ENCODE data around the gene VWF.
"Not testable (repeated sequence)": the region's sequence is repeated elsewhere in the genome, so short reads cannot be mapped to it uniquely, and the experiment has no call there.

Gene VWF

GRCh38 chr12:6141731-6142367 is 17.4 kb upstream of the VWF start:
- H3K9ac ChIP-seq (ENCODE audit: low read length); H3K9me3 ChIP-seq (ENCODE audit: control insufficient read depth, low read length); H3K4me3 ChIP-seq (ENCODE audit: low read length); H3K27me3 ChIP-seq (ENCODE audit: control insufficient read depth, insufficient read depth, low read length); H3K36me3 ChIP-seq (ENCODE audit: control insufficient read depth, insufficient read depth, low read length): not testable (repeated sequence)
- peaks cover 11% of the 10 kb centered on the region for H3K4me1 ChIP-seq (ENCODE audit: control insufficient read depth, insufficient read depth, low read length)

GRCh38 chr12:6140651-6141447 is 16.4 kb upstream of the VWF start:
- Histone ChIP-seq H3K4me1 (ENCODE audit: control insufficient read depth, insufficient read depth, low read length) (peaks cover 1% of the 10 kb centered on the region), H3K36me3 (ENCODE audit: control insufficient read depth, insufficient read depth, low read length) (no peaks in the 10 kb centered on the region), H3K27me3 (ENCODE audit: control insufficient read depth, insufficient read depth, low read length) (no peaks in the 10 kb centered on the region), H3K4me3 (ENCODE audit: low read length) (no peak overlapping the region), H3K9me3 (ENCODE audit: control insufficient read depth, low read length) (no peaks in the 10 kb centered on the region), H3K9ac (ENCODE audit: low read length) (no peak overlapping the region)

GRCh38 chr12:6135071-6135470 is 10.6 kb upstream of the VWF start:
- H3K27me3 ChIP-seq (ENCODE audit: control insufficient read depth, insufficient read depth, low read length): no peaks in the 10 kb centered on the region
- no peaks in the 10 kb centered on the region for H3K4me1 ChIP-seq (ENCODE audit: control insufficient read depth, insufficient read depth, low read length)
- no peak overlapping the region for H3K4me3 ChIP-seq (ENCODE audit: low read length)
- H3K9me3 ChIP-seq (ENCODE audit: control insufficient read depth, low read length): no peaks in the 10 kb centered on the region
- no peaks in the 10 kb centered on the region for H3K36me3 ChIP-seq (ENCODE audit: control insufficient read depth, insufficient read depth, low read length)
- H3K9ac ChIP-seq (ENCODE audit: low read length): no peak overlapping the region

- Histone ChIP-seq H3K9ac (ENCODE audit: low read length) (no peak overlapping the region), H3K27me3 (ENCODE audit: control insufficient read depth, insufficient read depth, low read length) (no peaks in the 10 kb centered on the region), H3K4me3 (ENCODE audit: low read length) (no peak overlapping the region), H3K9me3 (ENCODE audit: control insufficient read depth, low read length) (no peaks in the 10 kb centered on the region), H3K36me3 (ENCODE audit: control insufficient read depth, insufficient read depth, low read length) (no peaks in the 10 kb centered on the region), H3K4me1 (ENCODE audit: control insufficient read depth, insufficient read depth, low read length) (no peaks in the 10 kb centered on the region)
Observed at GRCh38 chr12:6133642-6134041, 9.2 kb upstream of the VWF start.

- Histone ChIP-seq H3K36me3 (ENCODE audit: control insufficient read depth, insufficient read depth, low read length) (no peaks in the 10 kb centered on the region), H3K27me3 (ENCODE audit: control insufficient read depth, insufficient read depth, low read length) (no peaks in the 10 kb centered on the region), H3K9ac (ENCODE audit: low read length) (no peak overlapping the region), H3K4me3 (ENCODE audit: low read length) (no peak overlapping the region), H3K4me1 (ENCODE audit: control insufficient read depth, insufficient read depth, low read length) (no peaks in the 10 kb centered on the region), H3K9me3 (ENCODE audit: control insufficient read depth, low read length) (no peaks in the 10 kb centered on the region)
Observed at GRCh38 chr12:6132496-6132895, 8.0 kb upstream of the VWF start.

- H3K36me3 ChIP-seq (ENCODE audit: control insufficient read depth, insufficient read depth, low read length): no peaks in the 10 kb centered on the region
- H3K9ac ChIP-seq (ENCODE audit: low read length): no peak overlapping the region
- no peaks in the 10 kb centered on the region for H3K4me1 ChIP-seq (ENCODE audit: control insufficient read depth, insufficient read depth, low read length)
- H3K9me3 ChIP-seq (ENCODE audit: control insufficient read depth, low read length): no peaks in the 10 kb centered on the region
- H3K4me3 ChIP-seq (ENCODE audit: low read length): no peak overlapping the region
- no peaks in the 10 kb centered on the region for H3K27me3 ChIP-seq (ENCODE audit: control insufficient read depth, insufficient read depth, low read length)
Observed at GRCh38 chr12:6125310-6125608, 789 bp upstream of the VWF start.

- H3K9ac ChIP-seq (ENCODE audit: low read length): peak overlapping the region; percentile 32
- H3K36me3 ChIP-seq (ENCODE audit: control insufficient read depth, insufficient read depth, low read length): no peaks in the 10 kb centered on the region
- no peaks in the 10 kb centered on the region for H3K27me3 ChIP-seq (ENCODE audit: control insufficient read depth, insufficient read depth, low read length)
- no peaks in the 10 kb centered on the region for H3K9me3 ChIP-seq (ENCODE audit: control insufficient read depth, low read length)
- H3K4me1 ChIP-seq (ENCODE audit: control insufficient read depth, insufficient read depth, low read length): no peaks in the 10 kb centered on the region
- no peak overlapping the region for H3K4me3 ChIP-seq (ENCODE audit: low read length)
Observed at GRCh38 chr12:6123258-6123657, 1.2 kb downstream of the VWF start.

GRCh38 chr12:6122201-6122600 is 2.3 kb downstream of the VWF start:
- Histone ChIP-seq H3K9ac (ENCODE audit: low read length) (no peak overlapping the region), H3K4me3 (ENCODE audit: low read length) (no peak overlapping the region)

GRCh38 chr12:6120796-6121473 is 3.5 kb downstream of the VWF start:
- no peak overlapping the region for H3K9ac ChIP-seq (ENCODE audit: low read length)
- H3K9me3 ChIP-seq (ENCODE audit: control insufficient read depth, low read length): no peaks in the 10 kb centered on the region
- H3K36me3 ChIP-seq (ENCODE audit: control insufficient read depth, insufficient read depth, low read length): no peaks in the 10 kb centered on the region
- no peaks in the 10 kb centered on the region for H3K27me3 ChIP-seq (ENCODE audit: control insufficient read depth, insufficient read depth, low read length)
- H3K4me1 ChIP-seq (ENCODE audit: control insufficient read depth, insufficient read depth, low read length): no peaks in the 10 kb centered on the region
- H3K4me3 ChIP-seq (ENCODE audit: low read length): no peak overlapping the region

More at GRCh38 chr12:6122201-6122600, 2.3 kb downstream of the VWF start:
- H3K4me1 ChIP-seq (ENCODE audit: control insufficient read depth, insufficient read depth, low read length): no peaks in the 10 kb centered on the region
- H3K9me3 ChIP-seq (ENCODE audit: control insufficient read depth, low read length): no peaks in the 10 kb centered on the region
- no peaks in the 10 kb centered on the region for H3K27me3 ChIP-seq (ENCODE audit: control insufficient read depth, insufficient read depth, low read length)
- no peaks in the 10 kb centered on the region for H3K36me3 ChIP-seq (ENCODE audit: control insufficient read depth, insufficient read depth, low read length)

GRCh38 chr12:6118891-6119568 is 5.4 kb downstream of the VWF start:
- no peak overlapping the region for H3K4me3 ChIP-seq (ENCODE audit: low read length)
- no peaks in the 10 kb centered on the region for H3K9me3 ChIP-seq (ENCODE audit: control insufficient read depth, low read length)
- H3K9ac ChIP-seq (ENCODE audit: low read length): no peak overlapping the region
- no peaks in the 10 kb centered on the region for H3K36me3 ChIP-seq (ENCODE audit: control insufficient read depth, insufficient read depth, low read length)
- H3K27me3 ChIP-seq (ENCODE audit: control insufficient read depth, insufficient read depth, low read length): no peaks in the 10 kb centered on the region
- H3K4me1 ChIP-seq (ENCODE audit: control insufficient read depth, insufficient read depth, low read length): no peaks in the 10 kb centered on the region

- Histone ChIP-seq H3K27me3 (ENCODE audit: control insufficient read depth, insufficient read depth, low read length) (no peaks in the 10 kb centered on the region), H3K9me3 (ENCODE audit: control insufficient read depth, low read length) (no peaks in the 10 kb centered on the region), H3K4me1 (ENCODE audit: control insufficient read depth, insufficient read depth, low read length) (peaks cover 10% of the 10 kb centered on the region), H3K36me3 (ENCODE audit: control insufficient read depth, insufficient read depth, low read length) (no peaks in the 10 kb centered on the region), H3K9ac (ENCODE audit: low read length) (no peak overlapping the region), H3K4me3 (ENCODE audit: low read length) (no peak overlapping the region)
Observed at GRCh38 chr12:6116471-6117021, 7.9 kb downstream of the VWF start.

GRCh38 chr12:6115389-6115788 is 9.1 kb downstream of the VWF start:
- Histone ChIP-seq H3K36me3 (ENCODE audit: control insufficient read depth, insufficient read depth, low read length) (no peaks in the 10 kb centered on the region), H3K27me3 (ENCODE audit: control insufficient read depth, insufficient read depth, low read length) (no peaks in the 10 kb centered on the region), H3K4me1 (ENCODE audit: control insufficient read depth, insufficient read depth, low read length) (peaks cover 10% of the 10 kb centered on the region), H3K9me3 (ENCODE audit: control insufficient read depth, low read length) (no peaks in the 10 kb centered on the region), H3K4me3 (ENCODE audit: low read length) (no peak overlapping the region), H3K9ac (ENCODE audit: low read length) (no peak overlapping the region)
